HG03097 (cell line): ENCODE data around the gene ZP1.

Experiments
- ATAC-seq: cut with Tn5 transposase; IDR thresholded peaks from one replicate; pipeline ENCODE4 v1.9.1; 2021; ENCODE audit not compliant: unreplicated experiment, low FRiP score

Gene ZP1

DNA sequence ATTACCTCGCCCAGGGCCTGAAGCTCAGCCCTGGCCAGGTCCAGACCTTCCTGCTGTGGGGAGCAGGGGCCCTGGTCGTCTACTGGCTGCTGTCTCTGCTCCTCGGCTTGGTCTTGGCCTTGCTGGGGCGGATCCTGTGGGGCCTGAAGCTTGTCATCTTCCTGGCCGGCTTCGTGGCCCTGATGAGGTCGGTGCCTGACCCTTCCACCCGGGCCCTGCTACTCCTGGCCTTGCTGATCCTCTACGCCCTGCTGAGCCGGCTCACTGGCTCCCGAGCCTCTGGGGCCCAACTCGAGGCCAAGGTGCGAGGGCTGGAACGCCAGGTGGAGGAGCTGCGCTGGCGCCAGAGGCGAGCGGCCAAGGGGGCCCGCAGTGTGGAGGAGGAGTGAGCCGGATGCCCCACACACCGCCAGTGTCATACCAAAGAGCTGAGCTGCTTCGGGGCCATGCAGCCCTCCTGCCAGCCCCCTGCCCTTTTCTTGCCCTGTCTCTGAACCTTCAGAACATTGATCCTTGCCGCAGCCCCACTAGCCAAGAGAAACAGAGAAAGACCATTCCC is 54.5 kb downstream of the ZP1 start:
- no peak for ATAC-seq

DNA sequence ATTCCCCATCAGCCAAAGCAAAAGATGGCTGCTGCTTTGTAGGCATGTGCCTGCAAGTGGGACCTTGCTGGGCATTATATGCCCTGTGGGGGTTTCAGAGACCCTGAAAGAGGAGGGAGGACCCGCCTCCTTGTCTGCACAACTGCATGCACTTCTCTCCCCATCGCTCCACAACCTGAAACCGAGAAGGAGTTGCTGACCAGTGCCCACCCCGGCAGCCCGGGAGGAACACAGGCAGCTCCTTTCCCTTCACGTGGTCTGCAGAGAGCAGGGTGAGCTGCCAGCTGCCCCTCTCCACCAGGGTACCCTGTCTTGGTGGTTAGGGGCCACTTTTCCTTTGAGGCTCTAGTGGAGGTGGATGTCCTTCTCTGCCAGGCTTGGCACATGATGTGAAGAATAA is 55.6 kb downstream of the ZP1 start:
- ATAC-seq = no peak

DNA sequence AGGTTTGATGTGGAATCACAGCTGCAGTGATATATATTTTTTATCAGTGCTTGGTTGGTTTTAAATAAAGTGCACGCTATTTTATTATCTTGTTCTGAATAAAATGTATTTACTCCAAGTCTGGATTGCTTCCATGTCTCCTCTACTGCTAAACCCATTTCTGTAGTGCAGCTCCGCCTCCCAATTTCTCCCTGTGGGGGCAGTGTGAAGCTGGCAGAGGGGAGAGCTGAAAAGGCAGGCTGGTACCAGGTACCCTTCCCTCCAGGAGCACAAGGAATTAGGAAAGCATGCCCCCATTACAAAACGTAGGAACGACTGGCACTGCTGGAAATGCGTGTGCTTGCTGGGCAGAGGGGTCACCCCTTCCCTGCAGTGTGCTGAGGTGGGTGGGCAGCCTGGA is 56.0 kb downstream of the ZP1 start:
- no peak for ATAC-seq

DNA sequence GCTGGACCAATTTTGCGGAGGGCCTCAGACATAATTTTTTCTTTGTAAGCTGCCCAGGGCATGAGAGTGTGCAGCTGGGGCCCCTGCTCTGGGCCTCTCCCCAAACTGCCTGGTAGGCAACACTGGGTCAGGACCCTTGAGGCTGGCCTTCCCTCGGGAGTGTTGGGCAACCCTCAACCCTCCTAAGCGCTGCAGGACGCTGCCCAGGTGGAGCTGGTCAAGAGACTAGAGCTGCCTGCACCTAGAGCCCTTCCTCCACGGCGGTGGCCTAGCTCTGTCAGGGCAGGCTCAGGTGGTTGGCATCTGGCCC is 56.4 kb downstream of the ZP1 start:
- no peak for ATAC-seq

DNA sequence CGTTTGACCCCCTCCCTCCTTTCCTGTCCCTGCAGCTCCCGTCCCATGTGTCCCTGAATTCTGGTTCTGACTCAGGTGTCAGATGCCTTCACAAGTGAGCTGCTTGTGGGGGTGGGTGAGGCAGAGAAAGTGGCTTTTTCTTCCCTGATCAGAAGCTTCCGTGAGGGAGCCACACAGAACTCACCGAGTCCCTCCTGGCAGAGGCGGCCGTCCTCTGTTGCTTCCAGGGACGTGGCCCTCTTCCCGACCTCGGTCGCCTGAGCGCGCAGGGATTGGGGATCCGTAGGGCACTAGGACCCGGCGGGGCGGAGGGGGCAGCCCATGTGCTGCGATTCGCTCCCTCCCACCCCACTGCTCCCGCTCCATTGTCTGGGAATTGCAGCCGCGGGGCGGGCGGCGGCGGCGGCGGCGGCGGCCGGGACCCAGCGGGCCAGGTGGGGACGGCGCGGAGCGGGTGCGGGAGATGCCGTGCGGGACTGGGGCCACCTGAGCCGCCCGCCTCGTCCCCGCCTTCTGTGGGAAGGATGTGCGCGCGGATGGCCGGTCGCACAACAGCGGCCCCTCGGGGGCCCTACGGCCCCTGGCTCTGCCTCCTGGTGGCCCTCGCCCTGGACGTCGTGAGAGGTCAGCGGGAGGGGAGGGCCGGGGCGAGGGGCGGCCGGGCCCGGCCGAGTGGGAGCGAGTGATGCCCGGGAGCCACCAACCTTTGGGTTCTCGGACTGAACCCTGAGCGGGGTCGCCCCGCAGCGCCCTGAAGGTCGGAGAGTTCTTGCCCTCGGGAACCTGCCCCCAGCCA is 57.0 kb downstream of the ZP1 start, which contains the start of gene TMEM132A:
TMEM132A (plus strand) TSS at position 351 of the 796 bp plus-strand sequence; CDS start at position 525, 174 bp downstream.
- no peak for ATAC-seq
